GM10847 (cell line): ENCODE measurements around the gene TPRX1.

Source experiments
- POLR2A ChIP-seq: IDR thresholded peaks from 2 replicates; pipeline ENCODE4 v1.6.1; 2011; ENCODE audit not compliant: insufficient read length; ENCODE audit errors: extremely low read depth

The TPRX1 gene

GRCh38 chr19:47756627-47756929, 47.8 kb downstream of the TPRX1 start:
- no peak for TF ChIP-seq POLR2A

GRCh38 chr19:47755762-47756626, 48.4 kb downstream of the TPRX1 start:
- no peak for TF ChIP-seq POLR2A

GRCh38 chr19:47755065-47755761, 49.1 kb downstream of the TPRX1 start:
- no peak for TF ChIP-seq POLR2A

GRCh38 chr19:47754206-47755064, 49.9 kb downstream of the TPRX1 start:
- no peak for TF ChIP-seq POLR2A

GRCh38 chr19:47752440-47753211, 51.7 kb downstream of the TPRX1 start:
- TF ChIP-seq POLR2A: no peak
